IMR-90 (cell line): Measurements from ENCODE around the gene ZCWPW1.

Experiments
- MAFK ChIP-seq: IDR thresholded peaks from 2 replicates; pipeline ENCODE4 v1.6.1; 2012; ENCODE audit warnings: low read depth, low read length, improper control_type of control experiment
- MAZ ChIP-seq: IDR thresholded peaks from 2 replicates; pipeline ENCODE4 v1.6.1; 2012; ENCODE audit warnings: low read depth, mild to moderate bottlenecking, low read length, improper control_type of control experiment, moderate library complexity, borderline replicate concordance
- POLR2A ChIP-seq: IDR thresholded peaks from 2 replicates; pipeline ENCODE4 v1.6.1; 2012; ENCODE audit warnings: mild to moderate bottlenecking, low read depth, low read length
- RAD21 ChIP-seq: IDR thresholded peaks from 2 replicates; pipeline ENCODE4 v1.6.1; 2012; ENCODE audit warnings: low read length, improper control_type of control experiment
- TF ChIP-seq, protein P1 (sequence below): conservative IDR thresholded peaks from 2 replicates; pipeline ENCODE4 v1.5.1; 2012; ENCODE audit warnings: mild to moderate bottlenecking, low read depth, low read length, improper control_type of control experiment

DNA sequence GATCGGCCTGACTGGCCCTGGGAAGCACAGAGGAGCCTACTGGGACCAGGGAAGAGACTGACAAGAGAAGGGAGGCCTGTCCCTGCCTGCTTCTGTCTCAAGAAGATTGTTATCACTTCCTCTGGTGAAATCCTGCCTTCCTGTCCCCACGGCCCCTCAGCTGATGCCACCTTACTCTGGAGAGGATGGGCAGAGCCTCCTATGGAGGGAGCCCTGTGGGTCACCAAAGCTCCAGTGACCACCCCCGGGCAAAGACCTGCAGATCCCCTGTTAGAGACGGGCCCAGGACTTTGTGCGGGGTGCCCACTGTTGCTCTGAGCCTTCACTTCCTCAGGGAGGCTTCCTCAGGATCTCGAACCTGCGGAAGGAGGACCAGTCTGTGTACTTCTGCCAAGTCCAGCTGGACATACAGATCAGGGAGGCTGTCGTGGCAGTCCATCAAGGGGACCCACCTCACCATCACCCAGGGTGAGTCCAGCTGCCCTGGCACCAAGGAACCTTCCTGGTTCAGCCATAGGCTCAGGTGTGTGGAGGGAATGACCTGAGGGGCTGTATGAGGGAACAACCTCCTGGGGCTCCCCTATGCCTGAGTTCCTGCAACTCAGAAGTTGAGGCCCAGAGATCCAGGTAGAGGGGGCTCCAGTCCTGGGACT, 72.0 kb downstream of the ZCWPW1 start:
- TF ChIP-seq, protein P1, sequence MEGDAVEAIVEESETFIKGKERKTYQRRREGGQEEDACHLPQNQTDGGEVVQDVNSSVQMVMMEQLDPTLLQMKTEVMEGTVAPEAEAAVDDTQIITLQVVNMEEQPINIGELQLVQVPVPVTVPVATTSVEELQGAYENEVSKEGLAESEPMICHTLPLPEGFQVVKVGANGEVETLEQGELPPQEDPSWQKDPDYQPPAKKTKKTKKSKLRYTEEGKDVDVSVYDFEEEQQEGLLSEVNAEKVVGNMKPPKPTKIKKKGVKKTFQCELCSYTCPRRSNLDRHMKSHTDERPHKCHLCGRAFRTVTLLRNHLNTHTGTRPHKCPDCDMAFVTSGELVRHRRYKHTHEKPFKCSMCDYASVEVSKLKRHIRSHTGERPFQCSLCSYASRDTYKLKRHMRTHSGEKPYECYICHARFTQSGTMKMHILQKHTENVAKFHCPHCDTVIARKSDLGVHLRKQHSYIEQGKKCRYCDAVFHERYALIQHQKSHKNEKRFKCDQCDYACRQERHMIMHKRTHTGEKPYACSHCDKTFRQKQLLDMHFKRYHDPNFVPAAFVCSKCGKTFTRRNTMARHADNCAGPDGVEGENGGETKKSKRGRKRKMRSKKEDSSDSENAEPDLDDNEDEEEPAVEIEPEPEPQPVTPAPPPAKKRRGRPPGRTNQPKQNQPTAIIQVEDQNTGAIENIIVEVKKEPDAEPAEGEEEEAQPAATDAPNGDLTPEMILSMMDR: no peak
- TF ChIP-seq POLR2A: no peak
- TF ChIP-seq RAD21: no peak
- TF ChIP-seq MAZ: no peak
- no peak for TF ChIP-seq MAFK
